ENCODE results near the gene RPL29.

The RPL29 gene

GRCh38 chr3:52013802-52014598 is 18.3 kb upstream of the RPL29 start:
- Histone ChIP-seq H3K4me3 (no peak overlapping the region), H3K27ac (no peak overlapping the region)
- DNase-seq (ENCODE audit: low spot score) = no peak
- TF ChIP-seq CTCF (IDR thresholded peaks at IDR 0.05) = no peak

- H3K4me3 ChIP-seq = no peak overlapping the region
- TF ChIP-seq CTCF (IDR thresholded peaks at IDR 0.05) = no peak
- DNase-seq (ENCODE audit: low spot score) = no peak
- no peak overlapping the region for H3K27ac ChIP-seq
These were observed 17.0 kb upstream of the RPL29 start for GRCh38 chr3:52012699-52013098.

GRCh38 chr3:52010431-52010830 is 14.7 kb upstream of the RPL29 start:
- DNase-seq (ENCODE audit: low spot score) = no peak
- no peak for TF ChIP-seq CTCF (IDR thresholded peaks at IDR 0.05)

GRCh38 chr3:52007291-52007690 is 11.6 kb upstream of the RPL29 start:
- no peak for TF ChIP-seq CTCF (IDR thresholded peaks at IDR 0.05)
- no peak for DNase-seq (ENCODE audit: low spot score)
- Histone ChIP-seq H3K27ac (no peak overlapping the region), H3K4me3 (no peak overlapping the region)

More at GRCh38 chr3:52010431-52010830, 14.7 kb upstream of the RPL29 start:
- Histone ChIP-seq H3K27ac (no peak overlapping the region), H3K4me3 (no peak overlapping the region)

- DNase-seq (ENCODE audit: low spot score) = no peak
- Histone ChIP-seq H3K4me3 (no peak overlapping the region), H3K27ac (no peak overlapping the region)
- TF ChIP-seq CTCF (IDR thresholded peaks at IDR 0.05) = no peak
These were observed 11.1 kb upstream of the RPL29 start for GRCh38 chr3:52006820-52007133.

- no peak for DNase-seq (ENCODE audit: low spot score)
- H3K27ac ChIP-seq = no peak overlapping the region
- no peak for TF ChIP-seq CTCF (IDR thresholded peaks at IDR 0.05)
- H3K4me3 ChIP-seq = no peak overlapping the region
These were observed 10.5 kb upstream of the RPL29 start for GRCh38 chr3:52006017-52006819.
